Measurements from ENCODE around the gene HDGF. TPM values are rescaled to one million over a fixed set of nuclear protein-coding genes. Genes with fewer than 3 reads are reported as not detected.

HDGF gene
- total RNA-seq, 1 experiment from 2014 or later, result 550 TPM

DNA sequence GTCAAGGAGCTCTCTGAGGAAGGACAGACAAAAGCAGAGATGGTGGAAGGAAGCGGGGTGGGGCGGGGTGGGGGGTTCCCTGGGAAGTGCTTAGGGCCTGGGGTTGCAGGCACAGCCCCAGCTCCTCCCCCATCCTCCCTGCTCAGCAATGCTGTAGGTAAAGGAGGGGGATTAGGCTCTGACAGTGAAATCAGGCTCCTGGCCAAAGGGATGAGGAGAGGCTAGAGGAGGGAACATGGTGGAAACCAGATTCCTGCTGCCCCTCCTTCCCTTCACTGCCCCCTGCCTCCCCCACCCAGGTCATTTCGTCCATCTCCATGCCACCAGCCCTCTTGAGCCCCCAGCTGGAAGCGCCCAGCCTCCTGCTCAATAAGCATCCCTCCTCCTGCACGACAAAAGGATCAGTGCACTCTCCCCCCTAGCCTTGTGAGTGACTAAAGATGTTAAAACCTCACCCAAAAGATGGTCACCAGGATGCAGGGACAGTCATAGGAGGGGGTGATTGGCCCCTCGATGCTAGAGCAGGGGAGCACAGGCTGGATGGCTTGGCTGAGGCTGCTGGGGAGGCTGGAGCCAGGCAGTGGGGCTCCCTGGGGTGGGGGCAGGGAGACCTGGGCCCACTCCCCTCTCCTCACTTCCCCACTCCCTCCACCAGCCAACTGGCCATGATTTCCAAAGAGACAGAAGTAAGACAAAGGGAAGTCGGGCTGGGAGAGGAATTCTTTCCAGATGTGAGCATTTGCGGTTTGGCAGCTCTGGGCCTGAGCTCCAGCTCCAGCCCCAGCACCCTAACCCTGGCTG is 43.9 kb downstream of the HDGF start:
- DNase-seq (ENCODE audit: low read depth), result no peak
- in situ Hi-C loops (cut with HindIII; ENCODE audit: low pct_unique_long_range_greater_than_20kb, low sequenced_read_pairs), result no loop called here

DNA sequence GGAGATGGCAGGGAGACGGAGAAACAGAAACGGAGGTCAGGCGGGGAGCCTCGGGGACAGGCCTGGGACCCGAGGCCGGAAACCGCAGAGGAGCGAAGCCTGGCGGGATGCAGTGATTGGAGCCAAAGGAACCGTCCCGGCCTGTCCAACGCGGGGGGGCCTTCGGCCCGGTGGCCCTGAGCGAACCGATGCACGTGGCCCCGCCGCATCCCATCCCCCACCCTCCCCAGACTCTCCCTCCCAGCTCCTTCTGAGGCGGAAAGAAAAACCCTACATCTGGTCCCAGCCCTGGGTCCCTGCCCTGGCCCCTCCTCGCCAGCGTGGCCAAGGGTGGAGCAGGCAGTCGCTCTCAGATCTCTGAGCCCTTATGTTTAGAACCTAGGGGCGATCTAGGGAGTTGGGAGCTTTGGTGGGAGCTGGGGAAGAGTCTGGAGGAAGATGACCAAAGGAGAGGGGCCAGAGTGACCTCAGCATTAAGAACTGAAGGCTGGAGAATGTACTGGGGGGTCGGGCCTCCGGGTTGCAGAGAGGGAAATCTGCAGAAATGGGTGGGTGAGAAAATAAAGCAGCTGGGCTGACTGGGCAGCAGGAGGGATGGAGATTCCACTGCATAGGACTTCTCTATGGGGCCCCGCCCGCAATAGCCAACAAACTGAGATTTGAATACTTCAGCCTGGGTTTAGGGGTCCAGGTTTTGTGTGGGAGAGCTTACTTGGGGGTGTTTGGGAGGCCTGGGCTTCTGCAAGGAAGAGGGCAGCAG is 44.6 kb downstream of the HDGF start:
- DNase-seq (ENCODE audit: low read depth), result no peak
- in situ Hi-C loops (cut with HindIII; ENCODE audit: low pct_unique_long_range_greater_than_20kb, low sequenced_read_pairs), result no loop called here

DNA sequence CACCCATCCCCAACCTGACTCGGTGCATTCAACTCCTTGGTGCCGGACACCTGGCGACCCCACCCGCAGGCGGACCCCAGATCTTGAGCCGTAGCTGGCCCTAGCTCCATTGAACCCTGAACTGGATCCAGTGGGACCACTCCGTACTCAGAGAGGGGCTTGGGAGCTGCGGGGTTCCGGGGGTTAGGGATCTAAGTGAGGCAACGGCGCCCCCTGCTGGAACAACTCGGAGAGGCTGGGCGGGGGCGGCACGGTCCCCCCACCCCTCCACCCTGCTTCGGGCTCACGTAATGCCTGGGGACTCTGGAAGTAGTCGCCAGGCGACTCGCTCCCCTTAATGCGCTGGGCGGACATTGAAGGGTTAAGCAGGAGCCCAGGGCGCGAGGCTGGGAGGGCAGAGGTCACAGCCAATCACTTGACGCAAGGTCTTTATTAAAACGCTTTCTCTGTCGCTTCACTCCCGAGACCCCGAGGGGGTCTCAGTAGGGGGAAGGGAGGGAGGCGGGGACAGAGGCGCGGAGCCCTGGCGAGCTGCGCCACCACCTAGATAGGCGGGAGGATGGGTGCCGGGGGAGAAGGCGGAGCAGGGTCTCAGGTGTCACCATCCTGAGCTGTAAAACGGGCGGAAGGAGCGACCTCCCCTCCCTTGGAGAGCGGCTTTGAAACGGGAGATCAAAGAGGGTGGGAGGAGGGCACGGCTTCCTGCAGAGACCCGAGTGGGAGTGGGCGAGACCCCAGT is 45.4 kb downstream of the HDGF start:
- DNase-seq (ENCODE audit: low read depth), result no peak
- in situ Hi-C loops (cut with HindIII; ENCODE audit: low pct_unique_long_range_greater_than_20kb, low sequenced_read_pairs), result no loop called here

DNA sequence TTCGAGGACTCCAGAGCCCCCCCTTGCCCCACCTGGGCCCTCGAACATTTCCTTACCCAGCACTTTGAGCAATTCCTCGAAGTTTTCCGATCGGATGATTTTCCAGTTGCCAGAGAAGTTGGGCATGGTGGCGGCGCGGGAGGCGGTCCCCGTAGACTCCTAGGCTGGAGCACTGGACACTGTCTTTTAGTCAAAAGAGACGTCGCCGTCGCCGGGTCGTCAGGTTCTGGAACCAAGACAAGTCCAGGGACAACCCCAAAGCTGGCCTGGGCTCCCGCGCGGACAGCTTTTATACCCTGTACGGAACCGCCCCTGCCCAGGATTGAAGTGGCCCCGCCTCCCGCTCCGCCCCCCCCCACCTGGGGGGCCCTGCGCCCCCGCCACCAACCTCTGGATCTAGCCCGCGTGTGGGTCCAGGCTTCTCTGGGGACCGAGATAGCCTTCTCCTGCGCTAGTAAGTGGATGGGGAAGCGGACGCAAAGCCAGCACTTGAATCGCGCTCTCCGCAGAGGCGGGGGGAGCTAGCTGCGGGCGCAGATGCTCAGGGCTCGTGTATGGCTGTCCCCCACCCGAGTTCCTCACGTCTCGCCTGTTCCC is 46.1 kb downstream of the HDGF start, which contains the start of gene CRABP2:
CRABP2 (minus strand) TSS at position 263 of the 597 bp plus-strand sequence; CDS start at position 126, 137 bp downstream.
- DNase-seq (ENCODE audit: low read depth), result no peak
- in situ Hi-C loops (cut with HindIII; ENCODE audit: low pct_unique_long_range_greater_than_20kb, low sequenced_read_pairs), result no loop called here

DNA sequence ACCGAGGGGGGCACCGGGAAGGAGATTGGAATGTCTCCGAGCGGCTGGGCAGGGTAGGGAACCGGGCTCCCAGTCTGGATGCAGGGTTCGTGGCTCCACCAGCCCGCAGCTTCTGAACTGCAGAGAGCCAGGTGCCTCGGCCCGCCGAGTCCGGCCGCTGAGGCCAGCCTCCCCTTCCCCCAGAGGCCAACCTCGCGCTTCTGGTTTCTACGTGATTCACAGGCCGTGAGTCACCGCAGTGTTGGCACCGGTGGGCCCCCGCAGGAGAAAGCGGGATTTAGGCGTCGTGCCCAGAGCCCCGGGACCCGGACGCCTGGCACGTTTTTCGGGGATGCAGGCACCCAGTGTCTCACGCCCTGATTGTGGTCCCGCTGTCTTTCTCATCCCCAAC is 46.5 kb downstream of the HDGF start:
- no peak for DNase-seq (ENCODE audit: low read depth)
- in situ Hi-C loops (cut with HindIII; ENCODE audit: low pct_unique_long_range_greater_than_20kb, low sequenced_read_pairs), result no loop called here

DNA sequence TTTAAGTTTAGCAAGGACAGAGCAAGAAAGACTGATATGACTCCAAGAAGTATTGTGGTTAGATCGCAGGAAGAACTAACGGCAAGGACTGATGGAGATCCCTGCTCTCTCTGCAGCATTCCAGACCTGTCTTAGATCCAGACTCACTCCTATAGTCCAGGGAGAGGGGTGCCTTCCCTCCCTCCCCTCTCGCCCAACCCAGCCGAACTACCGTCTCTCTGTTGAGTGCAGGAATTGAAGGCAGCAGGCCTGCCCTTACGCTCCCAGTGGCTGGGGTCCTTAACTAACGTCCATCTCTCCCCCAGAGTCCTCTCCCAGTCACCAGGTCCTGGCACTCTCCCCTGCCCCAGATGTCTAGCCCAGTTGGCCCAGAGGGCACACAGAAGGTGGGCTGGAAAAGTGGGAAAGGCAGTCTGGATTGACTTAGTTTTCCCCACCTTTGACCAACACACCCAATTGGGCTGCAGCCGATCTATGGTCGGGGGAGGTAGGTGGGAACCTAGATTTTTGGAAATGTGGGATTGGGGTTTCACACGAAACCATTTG is 47.2 kb downstream of the HDGF start:
- in situ Hi-C loops (cut with HindIII; ENCODE audit: low pct_unique_long_range_greater_than_20kb, low sequenced_read_pairs), result no loop called here
- DNase-seq (ENCODE audit: low read depth), result no peak

DNA sequence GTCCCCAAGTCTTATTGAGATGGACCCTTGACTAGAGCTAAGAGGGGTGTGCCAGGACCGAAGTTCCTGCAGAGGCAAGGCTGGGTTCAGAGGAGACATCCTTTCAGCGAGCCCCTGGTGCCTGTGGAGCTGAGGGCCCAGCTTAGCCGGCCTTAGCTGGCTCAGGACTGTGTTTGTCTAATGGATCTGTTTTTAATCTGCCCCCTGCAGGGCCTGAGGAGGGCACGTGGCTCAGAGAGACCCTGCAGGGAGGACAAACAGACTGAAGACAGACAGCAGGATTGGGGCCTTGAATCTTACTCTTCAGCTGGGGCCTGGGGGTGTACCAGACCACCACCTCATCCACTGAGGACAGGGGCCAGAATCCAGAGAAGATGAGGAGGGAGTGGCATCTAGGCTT is 47.7 kb downstream of the HDGF start:
- in situ Hi-C loops (cut with HindIII; ENCODE audit: low pct_unique_long_range_greater_than_20kb, low sequenced_read_pairs), result no loop called here
- no peak for DNase-seq (ENCODE audit: low read depth)

DNA sequence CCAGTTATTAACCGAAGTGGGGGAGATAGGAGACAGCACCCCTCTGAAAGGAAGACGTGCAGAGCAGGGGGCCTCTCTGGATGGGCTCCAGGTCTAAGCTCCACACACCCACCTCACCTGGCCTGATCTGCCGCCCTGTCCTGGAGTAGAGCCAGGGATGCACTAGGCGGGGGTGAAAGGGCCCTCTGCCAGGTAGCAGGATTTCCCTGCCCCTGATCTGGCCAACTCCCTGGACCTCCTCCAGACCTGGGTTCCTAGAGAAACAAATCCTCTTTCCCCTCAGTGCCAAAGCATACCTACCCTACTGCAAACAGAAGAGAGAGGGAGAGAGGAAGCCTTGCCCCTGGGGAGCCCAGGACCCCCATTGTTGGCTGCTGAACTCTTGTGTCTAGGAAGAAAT is 48.1 kb downstream of the HDGF start:
- in situ Hi-C loops (cut with HindIII; ENCODE audit: low pct_unique_long_range_greater_than_20kb, low sequenced_read_pairs), result no loop called here
- no peak for DNase-seq (ENCODE audit: low read depth)

DNA sequence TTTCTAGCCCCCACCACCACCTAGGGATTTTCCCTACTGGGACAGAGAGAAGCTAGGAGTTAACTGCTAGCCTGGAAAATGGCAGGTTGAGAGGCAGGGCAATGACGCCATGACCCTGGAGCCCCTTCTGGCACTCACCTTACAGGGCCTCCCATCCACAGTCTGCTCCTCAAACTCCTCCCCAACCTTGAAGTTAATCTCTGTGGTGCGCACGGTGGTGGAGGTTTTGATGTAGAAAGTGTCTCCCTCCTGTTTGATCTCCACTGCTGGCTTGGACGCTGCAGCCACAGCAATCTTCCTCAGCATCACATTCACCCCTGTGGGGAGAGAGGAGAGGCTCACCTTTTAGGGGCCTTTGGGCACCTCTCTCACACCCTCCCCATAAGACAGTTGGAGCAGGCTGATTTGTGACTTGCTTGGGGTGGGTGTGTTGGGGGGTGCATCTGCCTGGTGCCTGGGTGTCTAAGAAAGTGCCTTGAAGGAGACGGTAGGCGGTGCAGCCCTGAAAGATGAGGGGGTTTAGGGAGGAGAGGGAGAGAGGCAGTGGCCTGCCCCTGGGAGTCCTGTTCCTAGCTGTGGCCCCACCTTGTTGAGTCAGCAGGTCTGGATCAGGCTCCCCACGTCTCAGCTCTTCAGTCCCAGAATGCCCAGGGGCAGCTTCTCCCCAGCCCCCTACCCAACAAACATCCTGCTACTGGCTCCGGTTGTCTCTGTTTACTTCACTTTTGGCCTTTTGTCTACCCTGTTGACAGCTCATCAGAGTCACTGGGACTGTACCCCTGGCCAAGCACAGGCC is 50.5 kb downstream of the HDGF start:
- in situ Hi-C loops (cut with HindIII; ENCODE audit: low pct_unique_long_range_greater_than_20kb, low sequenced_read_pairs), result no loop called here
- DNase-seq (ENCODE audit: low read depth), result no peak

DNA sequence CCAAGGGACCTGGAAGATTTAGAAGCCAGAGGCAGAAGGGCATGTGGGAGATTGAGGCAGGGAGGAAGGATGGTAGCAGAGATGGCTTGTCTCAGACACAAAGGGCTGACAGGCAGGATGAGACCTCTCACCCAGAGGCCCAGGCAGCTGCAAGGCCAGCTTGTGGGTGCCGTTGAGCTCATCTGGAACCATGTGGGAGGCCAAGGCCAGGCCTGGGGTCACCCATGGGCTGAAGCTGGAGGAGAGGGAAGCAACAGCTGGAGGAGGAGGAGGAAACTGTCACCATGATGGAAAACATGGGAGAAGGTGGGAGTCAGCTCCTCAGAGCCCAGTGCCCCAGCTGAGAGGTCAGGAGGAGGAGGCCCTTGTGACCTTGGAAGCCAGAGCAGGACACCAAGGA is 52.5 kb downstream of the HDGF start:
- no peak for DNase-seq (ENCODE audit: low read depth)
- in situ Hi-C loops (cut with HindIII; ENCODE audit: low pct_unique_long_range_greater_than_20kb, low sequenced_read_pairs), result no loop called here

DNA sequence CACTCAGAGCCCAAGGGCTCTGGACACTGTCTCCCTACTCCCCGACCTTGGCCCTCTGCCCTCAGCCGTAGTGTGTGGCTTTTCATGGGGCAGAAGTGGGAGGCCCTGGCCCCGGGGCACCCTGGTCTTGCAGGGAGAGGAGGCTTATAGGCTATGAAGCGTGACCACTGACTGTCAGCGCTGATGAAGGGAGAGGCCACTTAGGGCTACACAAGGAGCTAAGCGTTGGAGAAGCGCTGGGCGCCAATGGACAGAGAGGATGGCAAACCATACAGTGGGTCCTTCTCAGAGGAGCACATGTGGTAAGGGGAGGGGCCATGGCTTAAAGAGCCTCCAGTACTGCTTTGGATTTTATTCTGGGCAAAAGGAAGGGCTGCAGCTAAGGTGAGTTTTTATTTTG is 54.0 kb downstream of the HDGF start:
- in situ Hi-C loops (cut with HindIII; ENCODE audit: low pct_unique_long_range_greater_than_20kb, low sequenced_read_pairs), result no loop called here
- peak; percentile 57 for DNase-seq (ENCODE audit: low read depth)

DNA sequence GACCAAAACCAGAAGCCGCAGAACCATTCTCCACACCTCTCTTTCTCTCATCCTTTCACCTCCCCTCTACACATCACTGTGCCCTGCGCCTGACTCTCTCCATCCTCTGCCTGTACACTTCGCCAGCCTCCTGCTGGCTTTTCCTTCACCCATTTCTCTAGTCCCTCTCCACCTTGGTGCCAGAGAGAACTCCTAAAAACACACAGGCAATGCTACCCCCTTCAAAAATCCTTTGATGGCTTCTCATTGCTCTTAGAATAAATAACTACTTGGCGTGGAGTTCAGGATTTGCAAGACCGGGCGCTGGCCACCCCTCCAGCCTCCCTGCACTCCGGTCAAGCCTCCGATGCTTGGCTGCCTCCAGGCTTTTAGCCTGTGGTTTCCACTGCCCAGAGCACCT is 54.7 kb downstream of the HDGF start:
- no peak for DNase-seq (ENCODE audit: low read depth)
- in situ Hi-C loops (cut with HindIII; ENCODE audit: low pct_unique_long_range_greater_than_20kb, low sequenced_read_pairs), result no loop called here

DNA sequence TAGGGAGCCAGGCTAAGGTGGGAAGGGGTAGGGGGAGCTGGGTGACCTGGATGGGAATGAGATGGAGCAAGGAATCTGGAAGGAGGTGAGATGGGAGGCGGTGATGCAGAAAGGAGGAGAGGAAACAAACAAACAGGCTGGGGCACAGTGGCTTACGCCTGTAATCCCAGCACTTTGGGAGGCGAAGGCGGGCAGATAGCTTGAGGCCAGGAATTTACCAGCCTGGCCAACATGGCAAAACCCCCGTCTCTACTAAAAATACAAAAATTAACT is 56.8 kb downstream of the HDGF start:
- in situ Hi-C loops (cut with HindIII; ENCODE audit: low pct_unique_long_range_greater_than_20kb, low sequenced_read_pairs), result no loop called here
- DNase-seq (ENCODE audit: low read depth), result no peak

DNA sequence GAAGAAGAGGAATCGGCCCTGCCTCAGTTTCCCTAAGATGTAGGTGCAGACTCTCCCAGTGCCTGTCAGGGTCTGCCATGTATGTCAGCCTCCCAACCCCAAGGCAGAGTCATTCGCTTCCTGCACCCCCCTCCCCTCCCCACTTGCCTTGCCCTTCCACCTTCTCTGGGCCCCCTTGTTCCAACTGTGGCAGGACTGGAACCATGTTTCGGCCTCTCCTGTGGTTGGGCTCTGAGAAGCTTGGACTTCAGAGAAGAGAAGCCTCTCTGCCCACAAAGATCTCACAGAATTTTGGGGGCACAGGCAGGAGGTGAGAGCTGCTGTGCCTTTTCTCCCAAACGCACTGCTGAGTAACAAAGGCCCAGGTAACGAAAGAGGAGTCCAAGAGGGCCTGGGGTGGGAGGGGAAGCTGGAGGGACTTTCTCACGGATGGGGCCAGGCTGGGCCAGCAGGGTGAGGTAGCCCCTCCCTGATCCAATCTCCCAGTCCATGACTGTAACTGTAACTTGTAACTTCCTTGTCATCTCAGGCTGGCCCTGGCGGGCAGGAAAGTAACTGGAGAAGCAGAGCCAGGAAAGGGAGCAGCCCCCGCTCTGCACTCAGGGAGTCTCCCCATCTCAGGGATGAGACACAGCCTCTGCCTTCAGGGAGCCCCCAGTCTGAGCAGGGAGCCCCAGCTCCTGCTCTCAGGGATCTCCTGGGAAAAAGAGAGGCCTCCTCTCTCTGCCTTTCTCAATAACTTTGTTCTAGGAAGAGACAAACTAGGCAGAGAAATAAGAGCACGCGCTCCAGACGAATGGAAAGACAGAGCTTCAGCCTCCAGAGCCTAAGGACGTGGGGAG is 57.4 kb downstream of the HDGF start:
- peak; percentile 45 for DNase-seq (ENCODE audit: low read depth)
- in situ Hi-C loops (cut with HindIII; ENCODE audit: low pct_unique_long_range_greater_than_20kb, low sequenced_read_pairs), result no loop called here

DNA sequence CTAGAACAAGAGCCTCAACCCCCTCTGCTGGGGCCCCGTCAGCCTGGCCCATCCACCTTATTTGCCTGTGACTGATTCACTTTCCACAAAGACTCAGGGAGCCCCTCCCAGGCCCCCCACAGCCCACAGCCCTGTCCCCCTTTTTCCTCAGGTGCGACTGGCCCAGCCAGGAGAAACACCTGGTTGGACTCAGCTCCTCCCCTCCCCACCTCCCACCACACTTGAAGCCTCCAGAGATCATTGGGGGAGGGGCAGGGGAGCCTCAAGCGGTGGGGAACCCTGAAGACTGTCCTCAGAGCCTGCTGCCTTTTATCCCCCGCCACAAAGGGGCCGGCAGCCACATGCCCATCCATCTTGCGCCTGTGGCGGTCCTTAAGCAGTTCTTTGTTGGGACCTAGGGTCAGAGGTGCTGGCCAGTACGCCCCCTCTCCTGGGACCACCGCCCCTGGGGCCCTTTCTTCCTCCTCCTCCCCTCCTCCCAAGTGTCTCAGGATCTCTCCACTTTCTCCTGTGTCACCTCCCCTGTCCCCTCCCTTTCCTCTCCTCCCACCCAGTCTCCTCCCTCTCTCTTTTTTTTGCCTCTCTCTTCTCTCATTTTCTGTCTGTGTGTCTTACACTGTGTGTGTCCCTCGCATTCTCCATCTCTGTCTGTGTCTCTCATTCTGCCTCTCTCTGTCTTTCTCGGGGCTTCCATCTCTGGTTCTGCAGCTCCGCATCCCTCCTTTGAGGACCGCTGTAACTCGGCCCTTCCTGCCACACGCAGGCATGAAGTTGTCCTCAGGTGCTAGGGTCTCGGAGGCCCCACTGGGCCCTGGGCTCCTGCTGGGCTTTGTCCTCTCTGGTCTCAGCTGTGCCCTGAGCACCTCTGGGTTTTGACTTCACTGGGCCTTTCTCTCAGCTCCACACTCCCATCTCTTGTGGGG is 58.3 kb downstream of the HDGF start:
- in situ Hi-C loops (cut with HindIII; ENCODE audit: low pct_unique_long_range_greater_than_20kb, low sequenced_read_pairs), result no loop called here
- peak; percentile 41 for DNase-seq (ENCODE audit: low read depth)

DNA sequence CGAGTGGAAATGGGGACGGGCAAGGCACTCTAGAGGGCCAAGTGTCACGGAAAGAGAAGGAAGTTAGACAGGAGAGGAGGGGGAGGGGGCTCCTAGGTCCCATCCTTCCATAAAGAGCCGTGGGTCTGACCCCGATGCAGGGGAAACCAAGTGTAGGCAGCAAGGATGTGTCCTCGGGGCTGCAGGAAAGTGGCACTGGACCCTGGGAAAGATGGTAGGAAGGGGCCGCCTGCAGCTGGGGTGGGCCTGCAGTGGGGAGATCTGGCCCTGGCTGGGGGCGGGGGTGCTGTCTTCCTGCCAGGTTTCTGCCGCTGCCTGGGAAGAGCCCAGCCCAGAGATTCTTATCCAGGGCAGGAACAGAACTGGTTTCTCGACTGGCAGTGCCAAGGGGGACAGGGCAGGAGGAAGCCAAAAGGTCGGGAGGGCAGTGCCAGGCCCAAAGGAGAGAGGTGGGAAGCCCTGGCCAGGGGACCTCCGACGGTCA is 59.0 kb downstream of the HDGF start:
- in situ Hi-C loops (cut with HindIII; ENCODE audit: low pct_unique_long_range_greater_than_20kb, low sequenced_read_pairs), result no loop called here
- no peak for DNase-seq (ENCODE audit: low read depth)
